ENCODE data around the gene KIAA1328.
"Not testable (repeated sequence)": the region's sequence is repeated elsewhere in the genome, so short reads cannot be mapped to it uniquely, and the experiment has no call there.

Gene KIAA1328

DNA sequence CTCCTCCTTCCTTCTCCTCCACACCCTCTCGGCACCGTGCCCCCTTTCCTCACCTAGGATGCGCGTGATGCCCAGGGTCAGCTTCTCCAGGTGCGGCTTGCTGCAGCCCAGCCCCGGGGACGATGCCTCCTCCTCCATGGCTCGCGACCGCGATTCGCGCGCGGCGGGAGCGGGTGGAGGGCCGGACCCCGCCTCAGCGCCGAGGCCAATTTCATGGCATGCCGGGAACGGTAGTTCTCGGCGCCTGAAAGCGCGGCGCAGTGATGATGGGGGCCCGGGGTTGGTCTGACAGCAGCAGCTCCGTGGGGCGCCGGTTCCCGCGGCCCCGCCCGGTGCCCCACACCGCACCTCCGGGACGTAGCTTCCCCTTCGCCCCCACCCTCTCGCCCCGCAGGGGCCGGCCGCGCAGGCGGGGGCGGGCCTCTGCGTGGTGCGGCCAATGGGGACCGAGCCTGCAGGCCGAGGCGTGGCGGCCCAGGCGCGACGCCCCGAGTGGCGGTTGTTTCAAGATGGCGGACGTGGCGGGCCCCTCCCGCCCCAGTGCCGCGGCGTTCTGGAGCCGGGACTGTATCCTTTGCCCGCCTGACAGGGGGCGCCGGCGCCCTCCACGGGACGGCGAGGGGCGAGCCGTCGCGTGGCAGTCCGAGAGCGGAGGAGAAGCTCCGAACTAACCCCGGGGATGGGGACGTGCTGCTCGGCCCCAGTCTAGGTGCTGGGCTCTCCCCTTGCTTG lies at the start of gene KIAA1328, which contains the start of gene TPGS2:
Gene KIAA1328 (plus strand): TSS at position 498 of the 732 bp plus-strand sequence. CDS start 12 bp downstream, at position 510.
Gene TPGS2 (minus strand): TSS at position 373 of the 732 bp plus-strand sequence. CDS start 235 bp downstream, at position 138.
- peak; percentile 74 for DNase-seq

DNA sequence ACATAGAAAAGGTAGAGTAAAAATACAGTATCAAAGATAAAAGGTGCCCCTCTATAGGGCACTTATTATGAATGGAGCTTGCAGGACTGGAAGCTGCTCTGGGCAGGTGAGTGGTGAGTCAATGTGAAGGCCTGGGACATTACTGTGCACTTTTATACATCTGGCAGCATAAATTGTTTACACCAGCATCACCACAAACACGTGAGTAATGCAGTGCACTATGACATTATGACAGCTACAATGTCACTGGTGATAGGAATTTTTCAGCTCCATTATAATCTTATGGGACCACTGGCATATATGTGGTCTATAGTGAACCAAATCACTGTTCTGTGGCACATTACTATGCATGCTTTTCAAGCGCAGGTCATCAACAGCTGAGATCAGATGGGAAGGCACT lies 48.2 kb upstream of the KIAA1328 start:
- DNase-seq, result no peak

DNA sequence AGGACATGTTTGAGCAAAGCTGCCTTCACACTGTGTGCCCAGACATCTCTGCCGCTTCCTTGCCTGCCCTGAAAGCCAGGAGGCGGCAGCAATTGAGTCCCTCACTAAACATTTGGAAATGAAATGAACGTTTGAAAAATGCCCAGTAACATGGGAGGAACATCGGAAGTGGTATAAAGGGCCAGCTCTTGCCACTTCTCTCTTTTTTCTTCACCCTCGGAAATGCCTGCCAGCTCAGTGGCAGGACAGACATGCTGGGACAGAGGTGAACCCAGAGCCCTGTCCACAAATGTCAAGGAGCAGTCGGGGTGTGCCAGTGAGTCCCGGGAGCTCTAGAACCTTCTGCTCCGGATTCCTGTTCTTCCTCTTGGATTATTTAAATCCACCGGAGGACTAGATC lies 46.2 kb upstream of the KIAA1328 start:
- no peak for DNase-seq

DNA sequence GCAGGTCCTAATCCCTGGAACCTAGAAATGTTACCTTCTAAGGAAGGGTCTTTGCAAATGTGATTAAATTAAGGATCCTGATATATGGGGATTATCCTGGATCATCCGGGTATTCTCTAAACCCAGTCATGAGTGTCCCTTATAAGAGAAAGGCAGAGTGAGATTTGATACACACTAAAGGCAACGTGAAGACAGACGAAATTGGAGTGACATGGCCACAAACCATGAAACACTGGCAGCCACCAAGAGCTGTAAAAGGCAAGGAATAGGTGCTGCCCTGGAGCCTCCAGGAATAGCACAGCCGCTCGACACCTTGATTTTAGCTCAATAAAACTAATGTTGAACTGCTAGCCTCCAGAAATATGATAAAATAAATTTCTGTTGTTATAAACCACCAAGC lies 45.1 kb upstream of the KIAA1328 start:
- no peak for DNase-seq

DNA sequence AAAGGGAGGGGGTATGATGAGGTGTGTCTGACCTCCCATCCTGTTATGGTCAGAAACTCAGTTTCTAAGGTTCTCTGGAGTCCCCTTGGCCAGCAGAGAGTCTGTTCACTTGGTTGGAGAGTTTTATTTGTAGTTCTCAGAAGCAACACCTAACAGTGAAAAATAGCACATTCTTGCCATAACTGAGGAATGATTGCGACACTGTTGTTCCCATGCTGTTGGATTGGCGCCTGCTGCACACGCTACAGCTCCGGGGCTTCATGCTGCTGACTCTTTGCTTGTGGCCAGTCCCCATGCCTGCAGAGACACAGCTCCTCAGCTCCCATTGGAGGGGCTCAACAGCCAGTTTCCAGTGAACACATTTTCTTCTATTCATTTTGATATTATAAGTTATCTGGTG lies 42.2 kb upstream of the KIAA1328 start:
- peak; percentile 32 for DNase-seq

DNA sequence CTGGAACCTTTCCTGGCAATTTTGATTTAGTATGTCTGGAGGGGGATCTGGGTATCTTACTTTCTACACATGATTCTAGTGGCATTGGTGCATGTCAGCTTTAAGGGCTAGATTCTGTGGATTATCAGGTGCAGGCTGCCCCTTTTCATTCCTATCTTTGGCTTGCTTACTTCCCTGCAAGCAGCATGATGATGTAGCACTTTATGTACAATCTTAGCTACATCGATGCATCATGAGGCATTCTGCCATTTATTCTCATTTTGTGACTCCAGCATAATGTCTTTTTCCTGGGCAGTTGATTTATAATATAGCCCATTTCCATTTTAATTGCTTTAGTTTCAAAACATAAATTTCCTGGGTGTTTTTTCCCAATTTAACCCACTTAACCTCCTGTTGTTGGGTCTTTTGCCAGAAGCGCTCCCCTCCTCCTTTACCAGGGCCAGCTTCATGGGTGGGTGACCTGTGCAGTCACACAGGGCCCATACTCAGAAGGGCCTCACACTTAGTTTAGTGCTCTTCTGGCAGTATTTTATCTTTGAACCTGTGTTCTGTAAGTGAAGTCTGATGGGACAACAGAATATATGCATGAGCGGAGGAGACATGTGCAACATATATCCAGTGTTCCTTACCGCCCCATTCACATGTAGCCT lies 36.2 kb upstream of the KIAA1328 start:
- DNase-seq, result no peak

GRCh38 chr18:36798738-36799473 lies 30.0 kb upstream of the KIAA1328 start:
- no peak for DNase-seq

DNA sequence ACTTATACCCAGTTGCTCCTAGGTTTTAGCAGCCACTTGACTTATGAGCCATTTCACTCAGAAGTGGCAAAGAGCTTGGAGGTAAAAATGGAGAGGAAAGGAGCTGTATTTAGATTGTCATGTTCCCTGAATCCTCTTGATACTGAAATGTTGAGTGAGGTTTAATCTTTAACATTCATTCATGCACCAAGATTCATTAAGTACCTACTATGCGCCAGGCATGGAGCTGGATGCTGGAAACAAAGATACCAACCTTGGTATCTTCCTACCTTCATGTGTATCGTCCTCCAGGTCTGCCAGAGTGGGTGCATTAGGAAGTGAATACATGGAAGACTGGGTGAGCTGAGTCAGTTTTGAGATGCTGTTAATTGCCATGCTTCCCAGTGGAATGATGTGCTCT lies 23.8 kb upstream of the KIAA1328 start:
- no peak for DNase-seq

- peak; percentile 25 for DNase-seq
Observed at GRCh38 chr18:36808681-36809080, 20.2 kb upstream of the KIAA1328 start.

- DNase-seq, result no peak
Observed at GRCh38 chr18:36809590-36810381, 19.1 kb upstream of the KIAA1328 start.

- no peak for DNase-seq
Observed at GRCh38 chr18:36811430-36811829, 17.5 kb upstream of the KIAA1328 start.

- no peak for DNase-seq
Observed at GRCh38 chr18:36811955-36812354, 17.0 kb upstream of the KIAA1328 start.

- DNase-seq, result no peak
Observed at GRCh38 chr18:36812678-36813077, 16.2 kb upstream of the KIAA1328 start.

- no peak for DNase-seq
Observed at GRCh38 chr18:36813101-36813775, 15.7 kb upstream of the KIAA1328 start.

- no peak for DNase-seq
Observed at GRCh38 chr18:36813824-36814223, 15.1 kb upstream of the KIAA1328 start.

GRCh38 chr18:36814994-36815393 lies 13.9 kb upstream of the KIAA1328 start:
- DNase-seq, result no peak

DNA sequence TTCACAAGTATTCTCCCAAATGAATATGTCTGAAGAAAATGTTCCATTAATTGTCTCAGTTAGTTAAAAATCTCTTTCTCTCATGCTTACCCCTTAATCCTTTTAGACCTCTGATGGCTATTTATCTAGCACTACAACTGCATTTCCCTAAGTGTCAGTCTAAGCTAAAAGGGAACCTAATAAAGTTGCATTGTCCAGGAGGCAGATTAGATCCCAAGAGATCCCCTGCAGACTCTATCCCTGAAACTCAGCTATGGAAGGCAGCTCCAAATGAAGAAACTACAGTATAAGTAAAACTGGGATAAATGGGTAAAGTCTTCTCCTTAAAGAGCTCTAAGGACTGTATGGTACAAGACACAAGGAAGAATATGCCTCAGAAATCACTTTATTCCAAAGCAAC lies 12.8 kb upstream of the KIAA1328 start:
- not testable (repeated sequence) for DNase-seq

- DNase-seq, result no peak
Observed at GRCh38 chr18:36817039-36817438, 11.9 kb upstream of the KIAA1328 start.

DNA sequence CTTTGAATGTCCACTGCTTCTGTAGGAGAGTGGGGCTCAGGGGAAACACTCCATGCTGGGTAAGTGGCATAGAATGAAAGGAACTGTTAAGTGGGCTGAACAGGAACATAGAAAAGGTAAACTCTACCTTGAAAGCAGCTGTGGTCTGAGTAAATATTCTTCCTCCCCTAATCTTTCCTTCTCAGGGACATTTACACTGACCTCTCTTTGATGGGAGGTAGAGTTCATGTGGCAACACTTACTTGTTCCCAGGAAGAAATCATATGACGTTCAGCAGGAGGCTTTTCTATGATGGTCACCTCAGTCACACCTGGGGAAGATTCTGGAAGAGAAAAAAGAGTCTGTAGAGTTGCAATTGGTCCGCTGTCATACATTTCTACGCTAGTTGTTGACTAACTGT lies 10.3 kb upstream of the KIAA1328 start:
- no peak for DNase-seq

DNA sequence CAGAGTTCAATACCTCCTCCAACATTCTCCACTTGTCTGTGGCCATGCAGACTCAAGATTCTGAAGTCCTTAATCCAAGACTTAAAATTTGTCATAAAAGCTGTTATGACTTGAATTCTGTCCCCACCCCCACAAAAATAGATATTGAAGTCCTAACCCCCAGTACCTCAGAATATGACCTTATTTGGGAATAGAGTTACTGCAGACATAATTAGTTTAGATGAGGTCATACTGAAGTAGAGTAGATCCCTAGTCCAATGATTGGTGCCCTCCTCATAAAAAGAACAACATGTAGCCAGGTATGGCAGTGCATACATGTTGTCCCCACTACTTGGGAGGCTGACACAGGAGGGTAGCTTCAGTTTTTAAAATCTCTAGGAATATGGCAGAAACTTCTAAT lies 9.3 kb upstream of the KIAA1328 start:
- DNase-seq, result no peak

DNA sequence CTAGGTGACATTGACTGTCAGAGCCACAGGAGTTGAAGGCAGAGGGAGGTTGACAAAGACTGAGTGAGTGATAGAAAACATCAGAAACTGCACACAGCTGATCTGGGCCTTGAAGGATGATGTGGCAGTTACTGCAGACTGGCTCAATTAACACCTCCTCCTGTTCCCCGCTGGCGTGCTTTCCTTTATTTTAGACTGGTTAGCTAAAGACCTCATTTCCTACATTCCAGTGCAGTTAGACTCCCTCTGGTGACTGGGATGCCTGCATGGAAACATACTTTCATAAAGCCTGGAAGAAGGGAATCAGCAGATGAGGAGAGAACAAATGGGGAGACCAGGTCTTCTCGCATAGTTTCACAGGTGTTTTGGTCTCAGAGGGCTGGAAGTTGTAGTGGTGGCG lies 7.2 kb upstream of the KIAA1328 start:
- DNase-seq, result no peak

DNA sequence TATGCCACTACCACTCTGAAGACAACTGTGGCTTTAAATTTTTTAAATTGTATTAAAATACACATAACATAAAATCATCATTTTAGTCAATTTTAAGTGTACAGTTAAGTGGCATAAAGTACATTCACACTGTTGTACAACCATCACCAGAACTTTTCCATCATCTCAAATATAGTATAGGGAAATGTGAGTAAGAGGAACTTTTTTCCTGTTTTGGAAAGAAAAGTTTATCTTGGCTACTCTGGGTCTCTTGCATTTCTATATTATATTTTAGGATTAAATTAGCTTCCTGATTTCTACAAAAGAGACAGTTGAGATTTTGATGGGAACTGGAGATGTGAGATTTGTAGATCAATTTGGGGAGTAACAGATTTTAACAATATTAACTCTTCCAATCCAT lies 3.4 kb upstream of the KIAA1328 start:
- DNase-seq, result no peak

Data from NCI-H226 (cell line).